ENCODE results near the gene ZCRB1.

The ZCRB1 gene

DNA sequence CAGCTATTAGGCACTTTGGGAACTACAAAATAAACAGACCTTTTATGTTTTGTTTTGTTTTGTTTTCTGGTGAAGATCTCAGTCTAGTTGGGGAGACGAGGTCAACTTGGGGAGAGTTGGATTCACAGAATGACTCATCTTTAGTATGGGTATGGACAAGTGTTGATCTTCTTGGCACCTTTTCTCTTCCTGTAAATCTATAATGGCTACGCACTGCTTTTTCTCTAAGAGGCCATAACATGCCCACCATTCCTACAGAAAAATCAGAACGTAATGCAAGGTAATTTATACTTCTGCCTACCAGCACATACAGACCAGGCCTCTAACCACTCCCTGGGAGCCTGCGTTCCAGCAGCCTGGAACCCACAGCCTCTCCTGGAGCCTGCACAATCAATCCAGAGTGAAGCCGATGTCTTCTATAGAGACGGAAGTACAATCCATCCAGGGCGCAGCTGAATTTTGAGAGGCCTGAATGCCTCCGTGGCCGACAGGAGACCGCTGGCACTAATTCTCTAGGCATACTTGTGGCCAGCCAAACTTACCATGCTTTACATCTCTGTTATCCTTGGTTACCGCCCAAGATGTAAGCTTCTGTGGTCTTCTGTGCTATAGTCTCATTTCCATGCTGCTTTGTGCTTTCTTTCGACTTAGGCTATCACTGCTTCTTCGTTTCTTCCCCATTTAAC lies 790 bp upstream of the ZCRB1 start:
- no peak for DNase-seq

DNA sequence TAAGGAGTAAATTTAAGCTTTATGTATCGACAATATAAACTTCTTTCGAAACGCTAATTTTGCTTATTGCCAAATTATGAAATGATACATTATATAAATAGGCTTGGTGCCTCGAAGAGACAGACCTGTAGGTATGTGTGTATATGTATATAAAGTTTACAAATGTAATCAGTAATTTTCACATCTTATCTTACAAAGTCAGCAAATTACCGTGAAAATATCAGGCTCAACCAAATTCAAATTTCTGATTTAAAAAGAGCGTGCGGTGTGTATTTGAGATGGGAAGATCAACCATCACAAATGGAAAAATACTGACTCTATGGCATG lies 605 bp downstream of the ZCRB1 start:
- no peak for DNase-seq

DNA sequence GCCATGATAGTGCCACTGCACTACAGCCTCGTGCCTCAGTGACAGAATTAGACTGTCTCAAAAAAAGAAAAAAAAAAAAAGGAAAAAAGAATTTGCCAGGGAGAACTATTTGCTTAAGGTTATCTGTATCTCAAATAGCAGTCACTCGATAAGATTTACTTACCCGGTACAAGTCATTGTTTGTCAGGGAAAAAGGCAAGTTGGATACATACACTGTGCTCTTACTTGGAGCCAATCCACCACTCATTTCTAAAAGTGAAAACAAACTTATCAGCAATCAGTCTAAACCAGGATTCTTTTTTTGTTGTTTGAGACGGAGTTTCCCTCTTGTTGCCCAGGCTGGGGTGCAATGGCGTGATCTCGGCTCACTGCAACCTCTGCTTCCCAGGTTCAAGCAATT lies 2.0 kb downstream of the ZCRB1 start:
- no peak for DNase-seq

DNA sequence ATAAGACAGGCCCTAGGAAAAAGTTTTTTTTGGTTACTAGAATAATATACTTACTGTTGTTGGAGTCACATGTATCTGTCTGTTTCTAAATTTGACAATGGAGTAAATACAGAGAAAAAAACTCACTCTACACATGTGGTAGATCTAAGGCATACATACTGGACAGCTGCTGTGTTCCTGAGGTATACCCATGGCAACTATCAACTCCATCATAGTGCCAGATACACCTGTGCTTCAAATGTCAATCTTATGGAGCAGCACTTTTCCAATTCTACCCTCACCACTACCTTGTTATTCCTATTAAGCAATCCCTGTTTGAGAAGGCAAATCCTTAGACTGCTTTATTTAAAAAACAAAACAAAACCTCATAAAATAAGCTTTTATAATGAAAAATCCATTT lies 3.3 kb downstream of the ZCRB1 start:
- no peak for DNase-seq

DNA sequence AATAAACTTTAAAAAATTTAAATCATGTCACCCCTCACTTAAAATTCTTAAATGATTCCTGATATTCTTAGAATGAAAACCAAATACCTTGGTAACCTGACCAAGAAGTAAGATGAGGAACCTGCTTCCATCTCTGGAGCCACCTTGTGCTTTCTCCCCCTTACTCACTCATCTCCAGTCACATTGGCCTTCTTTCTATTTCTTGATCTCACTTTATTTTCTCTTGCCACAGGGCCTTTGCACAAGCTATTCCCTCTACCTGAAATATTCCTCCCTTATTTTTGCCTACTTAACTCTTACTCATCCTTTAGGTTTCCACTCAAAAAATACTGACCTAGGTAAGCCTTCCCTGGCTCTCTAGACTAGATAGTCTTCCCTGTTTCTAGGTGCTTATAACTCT lies 5.1 kb downstream of the ZCRB1 start:
- no peak for DNase-seq

DNA sequence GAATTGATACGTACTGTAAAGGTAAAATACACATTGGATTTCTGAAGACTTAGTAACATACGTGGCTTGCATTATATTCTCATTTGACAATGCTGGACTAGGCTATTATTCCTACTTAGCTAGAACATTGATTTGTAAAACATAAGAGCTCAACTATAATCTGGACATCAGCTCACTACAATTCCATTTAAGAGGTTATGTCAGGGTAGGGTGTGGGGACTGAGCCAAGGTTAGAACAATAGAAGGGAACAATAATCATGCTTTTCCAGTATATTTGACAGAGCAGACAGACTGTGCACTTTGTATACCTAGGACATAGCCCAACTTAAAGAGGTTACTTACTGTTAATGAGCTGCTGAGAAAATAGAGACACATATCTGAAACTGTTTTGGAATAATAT lies 10.8 kb downstream of the ZCRB1 start:
- no peak for DNase-seq

DNA sequence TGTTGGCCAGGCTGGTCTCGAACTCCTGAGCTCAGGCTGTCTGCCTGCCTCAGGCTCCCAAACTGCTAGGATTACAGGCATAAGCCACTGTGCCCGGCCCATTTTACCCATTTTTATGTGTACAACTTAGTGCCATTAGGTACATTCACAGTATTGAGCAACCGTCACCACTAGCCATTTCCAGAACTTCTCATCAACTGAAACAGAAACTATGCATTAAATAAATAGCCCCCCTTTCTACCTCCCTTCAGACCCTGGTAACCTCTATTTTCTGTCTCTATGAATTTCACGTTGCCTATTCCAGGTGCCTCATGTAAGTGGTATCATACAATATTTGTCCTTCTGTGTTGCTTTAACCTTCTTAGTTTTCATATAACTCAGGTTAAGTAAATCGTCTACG lies 15.9 kb downstream of the ZCRB1 start:
- no peak for DNase-seq

DNA sequence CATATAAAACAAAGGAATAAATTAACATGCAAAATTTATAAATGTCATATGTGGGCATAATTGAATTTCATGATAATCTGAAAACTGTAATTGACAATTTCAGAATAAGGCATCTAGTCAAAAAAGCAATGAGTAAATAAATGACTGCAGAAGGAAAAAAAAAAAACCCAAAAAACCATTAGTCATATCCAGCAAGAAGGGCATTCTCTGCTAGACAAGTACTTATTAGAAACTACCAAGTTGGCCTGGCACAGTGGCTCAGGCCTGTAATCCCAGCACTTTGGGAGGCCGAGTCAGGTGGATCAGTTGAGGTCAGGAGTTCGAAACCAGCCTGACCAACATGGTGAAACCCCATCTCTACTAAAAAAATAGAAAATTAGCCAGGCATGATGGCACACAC lies 17.5 kb downstream of the ZCRB1 start:
- no peak for DNase-seq

DNA sequence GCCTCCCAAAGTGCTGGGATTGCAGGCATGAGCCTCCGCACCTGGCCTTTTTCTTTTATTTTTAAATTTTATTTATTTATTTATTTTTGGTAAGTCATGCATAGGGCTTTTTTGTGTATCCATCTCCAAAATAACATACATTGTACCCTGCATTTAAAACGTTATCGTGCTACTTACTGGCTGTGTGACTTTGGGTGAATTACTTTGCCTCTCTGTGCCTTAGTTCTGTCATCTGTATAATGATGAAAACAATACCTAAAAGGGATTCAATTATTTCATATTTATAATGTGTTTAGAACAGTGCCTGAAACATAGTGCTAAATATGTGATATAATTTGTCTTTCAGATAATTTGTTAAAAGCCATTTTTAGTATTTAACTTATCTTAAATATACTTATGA lies 19.6 kb downstream of the ZCRB1 start:
- no peak for DNase-seq

DNA sequence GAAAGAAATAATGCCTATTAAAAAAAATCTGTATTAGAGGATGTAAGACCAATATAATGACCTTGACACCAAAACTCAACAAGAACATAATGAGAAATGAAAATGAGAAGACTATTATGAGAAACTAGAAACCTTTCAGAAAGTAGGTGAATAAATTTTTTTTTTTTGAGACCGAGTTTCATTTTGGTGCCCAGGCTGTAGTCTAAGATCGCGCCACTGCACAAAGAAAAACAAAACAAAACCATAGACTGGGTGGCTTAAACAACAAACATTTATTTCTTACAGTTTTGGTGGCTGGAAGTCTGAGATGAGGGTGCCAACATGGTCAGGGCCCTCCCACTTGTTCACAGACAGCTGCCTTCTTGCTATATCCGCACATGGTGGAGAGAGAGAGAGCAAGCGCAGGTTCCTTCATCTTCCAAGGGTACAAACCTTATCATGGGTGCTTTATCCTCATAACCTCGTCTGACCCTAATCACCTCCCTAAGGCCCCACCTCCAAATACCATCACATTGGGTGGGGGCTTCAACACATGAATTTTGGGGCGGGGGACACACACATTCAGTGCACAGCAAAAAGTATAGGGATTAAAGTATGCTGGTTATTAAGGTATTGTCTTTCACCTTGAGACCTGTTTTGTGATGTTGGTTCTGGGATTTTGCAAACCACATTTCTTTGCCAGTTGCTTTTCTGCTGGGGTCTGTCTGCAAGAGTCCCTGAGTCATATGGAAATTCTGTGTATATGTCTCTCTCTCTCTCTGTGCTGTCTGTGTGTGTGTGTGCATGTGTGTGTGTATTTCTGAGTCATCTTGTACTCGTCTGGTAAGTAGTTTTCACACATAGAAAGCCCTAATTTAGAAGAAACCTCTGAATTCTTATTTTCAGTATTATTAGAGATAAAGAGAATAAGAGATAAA lies 26.2 kb downstream of the ZCRB1 start:
- DNase-seq: no peak

DNA sequence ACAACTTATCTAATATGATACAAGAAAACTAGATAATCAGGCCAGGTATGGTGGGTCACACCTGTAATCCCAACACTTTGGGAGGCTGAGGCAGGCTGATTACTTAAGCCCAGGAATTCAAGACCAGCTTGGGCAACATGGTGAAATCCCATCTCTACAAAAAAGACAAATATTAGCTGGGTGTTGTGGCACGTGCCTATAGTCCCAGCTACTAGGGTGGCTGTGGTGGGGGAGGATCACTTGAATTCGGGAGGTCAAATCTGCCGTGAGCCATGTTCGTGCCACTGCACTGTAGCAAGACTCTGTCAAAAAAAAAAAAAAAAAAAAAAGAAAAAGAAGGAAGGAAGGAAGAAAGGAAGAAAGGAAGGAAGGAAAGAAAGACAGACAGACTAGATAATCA lies 27.0 kb downstream of the ZCRB1 start:
- no peak for DNase-seq

DNA sequence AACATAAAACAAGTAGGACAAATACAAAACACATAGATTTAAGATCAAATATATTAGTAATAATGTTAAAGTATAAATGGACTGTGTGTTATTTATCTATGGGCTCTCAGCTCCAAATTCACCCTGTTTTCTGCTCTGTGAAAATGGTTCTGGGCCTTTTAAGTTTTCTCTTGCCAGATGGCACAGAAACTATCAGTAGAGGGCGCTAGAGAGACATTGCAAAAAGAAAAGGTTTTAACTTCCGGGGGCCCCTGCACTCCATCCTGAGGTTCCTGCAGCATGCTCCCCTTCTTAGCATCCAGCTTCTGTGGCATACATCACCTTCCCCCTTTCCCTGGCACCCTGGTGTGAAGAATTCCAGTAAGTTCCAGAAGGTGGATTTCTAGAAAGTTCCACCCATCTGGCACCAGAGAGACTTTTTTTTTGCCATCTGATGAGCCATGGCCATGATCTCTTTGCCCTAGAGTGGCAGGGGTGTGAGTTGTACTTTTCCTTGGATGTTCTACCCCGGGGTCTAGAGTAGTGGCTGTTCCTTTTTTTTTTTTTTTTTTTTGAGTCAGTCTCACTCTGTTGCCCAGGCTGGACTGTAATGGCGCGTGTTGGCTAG lies 29.3 kb downstream of the ZCRB1 start:
- DNase-seq: no peak

DNA sequence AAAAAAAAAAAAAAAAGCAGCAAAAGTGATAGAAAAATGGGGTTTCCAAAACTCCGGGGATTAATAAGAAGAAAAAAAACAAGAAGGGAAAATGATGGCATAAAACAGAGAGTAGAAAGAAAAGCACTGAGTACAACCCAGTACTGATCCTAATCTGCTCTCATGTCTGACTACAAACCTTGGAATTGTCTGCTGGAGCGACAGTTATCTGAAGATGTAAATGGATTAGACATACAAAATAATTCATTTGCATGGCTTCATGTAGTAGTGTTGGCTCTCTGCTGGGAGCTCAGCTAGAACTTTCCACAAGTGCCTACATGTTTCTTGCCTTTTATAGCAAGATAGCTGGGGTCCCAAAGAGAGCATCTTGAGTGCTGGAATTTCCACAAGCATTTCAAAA lies 34.2 kb downstream of the ZCRB1 start:
- DNase-seq: no peak

DNA sequence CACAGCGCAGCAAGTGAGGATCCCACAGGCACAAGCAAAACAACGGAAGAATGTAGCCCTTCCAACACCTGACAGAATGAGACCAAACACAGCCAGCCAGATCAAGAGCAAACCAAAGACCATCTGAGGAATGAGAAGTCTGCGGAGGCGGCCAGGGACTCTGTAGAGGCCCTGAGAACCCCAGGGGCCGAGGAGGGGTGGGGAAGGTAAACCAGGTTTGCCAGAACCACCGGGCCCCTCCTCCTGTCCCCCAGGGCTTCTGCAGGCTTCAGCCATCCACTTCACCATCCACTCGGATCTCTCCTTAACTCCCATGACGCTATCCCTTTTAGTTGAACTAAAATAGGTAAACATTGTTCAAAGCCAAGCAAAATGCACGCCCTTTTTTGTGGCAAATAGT lies 37.4 kb downstream of the ZCRB1 start:
- DNase-seq: no peak

DNA sequence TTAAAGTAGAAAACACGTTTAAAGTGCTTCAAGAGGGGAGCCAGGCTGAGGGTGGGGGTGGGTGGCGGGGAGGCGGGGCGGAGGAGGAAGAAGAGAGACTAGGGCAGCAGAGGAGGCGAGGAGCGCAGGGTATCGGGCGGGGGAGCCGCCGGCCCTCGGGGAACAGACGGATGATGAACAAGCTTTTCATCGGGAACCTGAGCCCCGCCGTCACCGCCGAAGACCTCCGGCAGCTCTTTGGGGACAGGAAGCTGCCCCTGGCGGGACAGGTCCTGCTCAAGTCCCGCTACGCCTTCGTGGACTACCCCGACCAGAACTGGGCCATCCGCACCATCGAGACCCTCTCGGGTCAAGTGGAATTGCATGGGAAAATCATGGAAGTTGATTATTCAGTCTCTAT lies 39.2 kb downstream of the ZCRB1 start:
- DNase-seq: no peak

DNA sequence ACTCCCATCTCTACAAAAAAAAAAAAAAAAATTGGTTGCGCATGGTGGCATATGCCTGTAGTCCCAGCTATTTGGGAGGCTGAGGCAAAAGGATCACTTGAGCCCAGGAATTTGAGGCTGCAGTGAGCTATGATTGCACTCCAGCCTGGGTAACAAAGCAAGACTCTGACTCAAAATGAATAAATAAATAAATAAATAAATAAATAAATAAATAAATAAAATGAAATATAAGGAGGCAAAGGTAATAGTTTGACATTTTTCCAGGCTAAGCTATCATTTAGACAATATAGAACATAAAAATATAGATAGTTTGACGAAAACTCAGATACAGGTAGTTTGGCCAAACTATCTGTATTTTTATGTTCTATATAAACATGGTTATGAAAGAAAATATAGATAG lies 40.5 kb downstream of the ZCRB1 start:
- DNase-seq: no peak

DNA sequence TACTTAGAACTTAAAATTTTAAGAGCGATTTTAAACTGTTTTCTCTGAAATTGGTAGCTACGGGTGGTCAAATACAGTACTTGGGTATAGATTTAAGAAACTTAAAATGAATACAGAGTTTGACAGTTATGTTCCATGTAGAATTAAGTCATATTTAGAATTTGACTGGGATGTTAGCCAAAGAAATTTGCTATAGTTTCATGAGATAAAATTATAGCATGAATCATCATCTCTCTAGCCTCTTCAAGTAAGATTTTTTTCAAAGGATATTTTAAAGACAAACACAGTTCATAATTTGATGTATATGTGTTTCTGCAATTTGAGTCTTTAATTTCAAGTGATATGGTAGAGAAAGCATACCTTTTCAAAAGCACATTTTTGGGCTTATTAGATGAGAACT lies 41.0 kb downstream of the ZCRB1 start:
- no peak for DNase-seq

DNA sequence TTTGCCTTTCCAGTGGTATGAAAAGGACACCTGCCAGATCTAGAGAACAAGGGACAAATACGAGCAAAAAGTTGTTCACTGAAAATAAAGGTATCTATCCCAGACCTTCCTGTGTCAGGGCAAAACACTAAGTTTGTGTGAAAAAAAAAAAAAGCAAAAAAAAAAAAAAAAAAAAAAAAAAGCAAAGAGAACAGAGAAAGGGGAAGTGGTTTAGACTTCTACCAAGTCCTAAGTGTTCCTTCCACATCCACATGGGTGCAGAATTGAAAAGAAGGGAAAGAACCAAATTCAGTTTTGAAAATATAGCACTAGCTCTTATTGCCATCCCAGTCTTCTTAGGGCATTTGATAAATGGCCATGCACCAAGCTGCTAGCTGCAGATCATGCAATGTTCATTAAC lies 41.7 kb downstream of the ZCRB1 start:
- DNase-seq: no peak

DNA sequence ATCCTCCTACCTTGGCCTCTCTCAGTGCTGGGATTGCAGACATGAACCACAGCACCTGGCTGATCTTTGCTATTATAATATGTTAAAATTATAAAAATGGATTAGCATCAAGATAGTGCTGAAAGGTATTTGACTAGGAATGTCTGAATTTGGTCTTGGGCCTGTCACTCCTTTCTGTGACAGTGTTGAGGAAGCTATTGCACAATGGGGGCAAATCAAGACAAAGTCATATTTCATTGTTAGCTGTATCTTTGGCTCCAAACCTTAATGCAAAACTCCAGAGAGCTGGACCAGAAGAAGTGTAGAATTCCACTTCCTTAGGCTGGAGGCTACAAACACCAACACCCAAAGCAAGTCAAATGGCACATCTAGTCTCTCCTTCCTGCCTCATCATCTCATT lies 42.2 kb downstream of the ZCRB1 start:
- no peak for DNase-seq

DNA sequence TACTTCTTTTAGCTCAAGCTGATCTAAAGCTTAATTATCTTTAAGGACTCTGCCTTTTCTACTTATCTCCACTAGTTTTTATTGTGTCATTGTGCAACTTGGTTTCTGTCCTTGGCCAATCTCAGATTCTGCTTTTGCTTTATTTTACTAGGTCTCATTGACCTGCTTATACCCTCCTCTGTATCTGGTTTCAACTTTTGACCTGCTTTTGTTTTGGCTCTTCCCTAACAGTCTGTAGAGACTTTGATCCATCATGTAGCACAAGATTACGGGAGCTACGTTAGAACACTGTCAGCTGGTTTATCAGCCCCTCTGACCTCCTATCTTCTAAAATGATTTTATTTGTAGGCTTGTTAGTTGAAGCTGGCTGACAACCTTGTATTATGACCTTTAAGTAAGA lies 43.6 kb downstream of the ZCRB1 start:
- DNase-seq: no peak

DNA sequence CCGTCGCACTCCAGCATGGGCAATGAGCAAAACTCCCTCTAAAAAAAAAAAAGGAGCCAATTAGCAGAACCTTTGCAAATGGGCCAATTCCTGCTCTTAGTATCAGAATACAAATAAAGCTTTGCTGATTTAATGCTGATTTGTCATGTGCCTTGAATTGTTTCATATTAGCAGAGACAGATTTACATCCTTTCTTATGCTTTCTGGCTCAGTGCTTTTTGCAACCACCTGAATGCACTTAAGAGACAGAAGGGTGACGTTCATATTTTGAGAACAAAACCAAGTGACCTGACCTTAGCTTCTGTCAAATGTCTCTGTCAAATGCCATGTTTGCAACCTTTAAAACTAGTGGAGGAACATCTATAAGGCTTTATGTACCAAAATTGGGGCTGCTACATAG lies 44.0 kb downstream of the ZCRB1 start:
- DNase-seq: no peak

DNA sequence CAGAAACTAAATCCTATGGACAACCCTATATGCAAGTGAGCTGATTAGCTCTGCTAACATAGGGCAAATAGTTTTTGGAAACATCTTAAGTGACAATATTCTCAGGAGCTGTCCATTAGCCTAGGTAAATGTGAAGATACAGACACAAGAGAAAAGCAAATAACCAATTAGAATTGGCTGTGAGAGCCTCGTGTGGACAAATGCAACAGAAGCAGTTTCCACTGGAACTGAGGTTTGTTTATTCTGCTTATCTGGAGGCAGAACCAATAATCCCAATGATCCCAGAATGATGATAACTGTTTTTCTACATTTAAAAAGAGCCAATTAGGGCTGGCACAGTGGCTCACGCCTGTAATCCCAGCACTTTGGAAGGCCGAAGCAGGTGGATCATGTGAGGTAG lies 44.6 kb downstream of the ZCRB1 start:
- DNase-seq: no peak

DNA sequence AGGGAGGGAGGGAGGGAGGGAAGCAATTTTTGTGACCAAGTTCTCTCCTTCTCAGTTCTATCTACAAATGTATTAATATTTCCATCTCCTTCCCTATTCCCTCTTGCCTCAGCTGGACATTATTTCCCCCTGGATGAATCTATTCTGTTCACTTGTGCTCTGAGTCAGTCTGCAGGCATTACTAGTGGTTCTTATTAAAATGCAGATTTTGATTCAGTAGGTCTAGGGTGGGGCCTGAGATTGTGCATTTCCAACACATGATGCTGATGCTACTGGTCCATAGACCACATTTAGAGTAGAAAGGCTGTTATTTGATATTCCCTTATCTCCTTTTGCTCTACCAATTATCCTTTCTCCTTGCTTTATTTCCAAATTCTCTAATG lies 47.8 kb downstream of the ZCRB1 start:
- no peak for DNase-seq

DNA sequence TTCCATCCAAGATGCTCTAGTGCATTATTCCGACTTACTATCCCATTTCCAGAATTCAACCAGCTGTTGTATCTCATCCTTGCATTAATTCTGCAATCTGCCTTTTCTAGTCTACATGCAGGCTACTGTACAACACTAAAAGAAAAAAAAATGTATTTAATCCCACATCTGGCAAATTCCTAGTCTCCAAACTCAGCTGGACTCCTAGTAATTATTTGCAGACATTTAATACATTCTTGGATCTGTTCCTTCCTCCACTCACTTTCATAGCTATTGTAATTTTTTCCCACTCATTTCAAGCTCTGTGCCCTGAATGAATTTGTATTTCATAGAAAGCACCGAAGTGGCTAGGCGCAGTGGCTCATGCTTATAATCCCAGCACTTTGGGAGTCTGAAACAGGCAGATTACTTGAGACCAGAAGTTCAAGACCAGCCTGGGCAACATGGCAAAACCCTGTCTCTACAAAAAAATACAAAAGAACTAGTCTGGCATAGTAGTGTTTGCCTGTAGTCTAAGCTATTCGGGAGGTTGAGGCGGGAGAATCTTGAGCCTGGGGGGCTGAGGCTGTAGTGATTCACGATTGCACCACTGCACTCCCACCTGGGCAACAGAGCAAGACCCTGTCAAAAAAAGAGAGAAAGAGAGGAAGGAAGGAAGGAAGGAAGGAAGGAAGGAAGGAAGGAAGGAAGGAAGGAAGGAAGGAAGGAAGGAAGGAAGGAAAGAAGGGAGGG lies 48.3 kb downstream of the ZCRB1 start:
- no peak for DNase-seq

All from NCI-H345 (cell line).